ENCODE data around the gene ABCC8. TPM values are rescaled to one million over a fixed set of nuclear protein-coding genes. Genes with fewer than 3 reads are reported as not detected.
A peak's percentile ranks its signal among the peaks of the same experiment; 100 is the strongest.

Gene ABCC8
- total and polyA plus RNA-seq, 4 experiments from 2014 or later = not detected

- no peaks in the 10 kb centered on the region for H3K36me3 Mint-ChIP-seq
- Histone ChIP-seq H3K36me3 (ENCODE audit: insufficient read depth, low read length) (no peaks in the 10 kb centered on the region), H3K4me1 (ENCODE audit: insufficient read depth, low read length) (no peaks in the 10 kb centered on the region), H3K27me3 (ENCODE audit: insufficient read depth, low read length) (no peaks in the 10 kb centered on the region), H3K9me3 (ENCODE audit: control insufficient read depth in 1 of 2, low read length in 2 of 2) (no peaks in the 10 kb centered on the region), H3K4me3 (ENCODE audit: low read length in 2 of 2) (no peak overlapping the region), H3K27ac (ENCODE audit: low read depth, low read length) (no peak overlapping the region)
- intact Hi-C loops (cut with micrococcal nuclease) = no loop called here
- H3K27ac Mint-ChIP-seq = no peak overlapping the region
- DNase-seq = no peak
- POLR2A ChIA-PET (ENCODE audit: partially characterized antibody) = no interaction called here
- CTCF ChIA-PET (ENCODE audit: partially characterized antibody) = no interaction called here
- H3K9me3 Mint-ChIP-seq = no peaks in the 10 kb centered on the region
- no peaks in the 10 kb centered on the region for H3K4me1 Mint-ChIP-seq
- no peak overlapping the region for H3K4me3 Mint-ChIP-seq
- H3K27me3 Mint-ChIP-seq = peaks cover 0 to 3% of the 10 kb centered on the region in 2 donors
These were observed 19.8 kb upstream of the ABCC8 start for GRCh38 chr11:17496406-17496805.

DNA sequence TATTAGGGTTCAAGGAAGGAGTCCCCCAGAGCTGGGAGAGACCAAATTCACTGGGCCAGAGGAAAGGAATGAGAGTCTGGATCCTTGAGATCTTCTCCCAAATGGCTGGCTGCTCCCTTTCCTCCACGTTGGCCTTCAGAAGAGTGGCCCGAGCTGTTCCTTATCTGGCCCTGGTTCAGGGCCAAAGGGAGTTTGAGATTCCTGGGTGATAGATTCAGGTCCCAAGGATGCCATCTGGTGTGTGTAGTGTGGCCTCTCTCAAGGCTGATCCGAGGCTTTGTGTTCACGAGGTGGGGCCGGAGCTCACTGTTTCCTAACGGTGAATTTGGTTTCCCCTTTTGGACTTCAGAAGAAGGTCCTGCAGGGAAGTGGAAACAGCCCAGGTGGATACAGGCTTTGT, 17.4 kb upstream of the ABCC8 start:
- ChIA-PET CTCF (ENCODE audit: partially characterized antibody) (interaction anchor here (0.7 to 2.8 kb wide), 3 partner anchors 8 to 107 kb away, joined by 3 to 16 read pairs (median 3); no protein-coding TSS in a partner anchor), POLR2A (ENCODE audit: partially characterized antibody) (no interaction called here)
- Mint-ChIP-seq H3K27me3 (peaks cover 5 to 13% of the 10 kb centered on the region in 2 donors), H3K9me3 (no peaks in the 10 kb centered on the region), H3K36me3 (no peaks in the 10 kb centered on the region), H3K4me3 (no peak overlapping the region), H3K4me1 (no peaks in the 10 kb centered on the region), H3K27ac (peak overlapping the region in 1 of 7 donors; percentile 73)
- no peaks in the 10 kb centered on the region for H3K4me1 ChIP-seq (ENCODE audit: insufficient read depth, low read length)
- no peaks in the 10 kb centered on the region for H3K36me3 ChIP-seq (ENCODE audit: insufficient read depth, low read length)
- no peak for DNase-seq
- no peak overlapping the region for H3K27ac ChIP-seq (ENCODE audit: low read depth, low read length)
- no peaks in the 10 kb centered on the region for H3K9me3 ChIP-seq (ENCODE audit: control insufficient read depth in 1 of 2, low read length in 2 of 2)
- no peaks in the 10 kb centered on the region for H3K27me3 ChIP-seq (ENCODE audit: insufficient read depth, low read length)
- H3K4me3 ChIP-seq (ENCODE audit: low read length in 2 of 2) = no peak overlapping the region
- intact Hi-C loops (cut with micrococcal nuclease) = no loop called here

DNA sequence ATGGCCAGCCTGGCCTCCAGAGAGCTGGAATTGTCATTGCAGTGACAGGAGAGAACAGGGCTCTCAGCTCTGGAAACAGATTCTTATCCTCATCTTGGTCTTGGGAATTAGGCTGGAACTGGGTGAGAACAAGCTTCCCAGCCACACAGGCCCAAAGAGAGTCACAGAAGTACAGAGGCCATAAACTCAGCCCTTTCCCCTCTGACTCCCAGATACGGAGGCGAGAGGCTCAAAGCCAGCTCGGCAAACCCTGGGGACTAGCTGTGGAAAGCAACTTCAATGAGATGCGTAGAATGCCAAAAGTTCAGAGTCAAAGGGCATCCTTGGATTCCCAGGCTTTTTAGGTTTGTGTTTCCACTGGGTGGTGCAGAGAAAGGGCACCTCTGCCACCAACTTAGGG, 14.3 kb upstream of the ABCC8 start:
- Mint-ChIP-seq H3K4me1 (no peaks in the 10 kb centered on the region), H3K4me3 (no peak overlapping the region), H3K9me3 (no peaks in the 10 kb centered on the region), H3K27ac (no peak overlapping the region), H3K36me3 (no peaks in the 10 kb centered on the region), H3K27me3 (peaks cover 9 to 20% of the 10 kb centered on the region in 2 donors)
- intact Hi-C loops (cut with micrococcal nuclease) = no loop called here
- Histone ChIP-seq H3K4me1 (ENCODE audit: insufficient read depth, low read length) (no peaks in the 10 kb centered on the region), H3K36me3 (ENCODE audit: insufficient read depth, low read length) (no peaks in the 10 kb centered on the region), H3K4me3 (ENCODE audit: low read length in 2 of 2) (no peak overlapping the region), H3K27ac (ENCODE audit: low read depth, low read length) (no peak overlapping the region), H3K27me3 (ENCODE audit: insufficient read depth, low read length) (no peaks in the 10 kb centered on the region), H3K9me3 (ENCODE audit: control insufficient read depth in 1 of 2, low read length in 2 of 2) (no peaks in the 10 kb centered on the region)
- POLR2A ChIA-PET (ENCODE audit: partially characterized antibody) = no interaction called here
- CTCF ChIA-PET (ENCODE audit: partially characterized antibody) = no interaction called here
- no peak for DNase-seq

- Histone ChIP-seq H3K36me3 (ENCODE audit: insufficient read depth, low read length) (no peaks in the 10 kb centered on the region), H3K4me1 (ENCODE audit: insufficient read depth, low read length) (no peaks in the 10 kb centered on the region), H3K27ac (ENCODE audit: low read depth, low read length) (no peak overlapping the region), H3K4me3 (ENCODE audit: low read length in 2 of 2) (no peak overlapping the region), H3K9me3 (ENCODE audit: control insufficient read depth in 1 of 2, low read length in 2 of 2) (no peaks in the 10 kb centered on the region), H3K27me3 (ENCODE audit: insufficient read depth, low read length) (no peaks in the 10 kb centered on the region)
- no peak for DNase-seq
- intact Hi-C loops (cut with micrococcal nuclease) = no loop called here
- H3K4me3 Mint-ChIP-seq = no peak overlapping the region
- no peaks in the 10 kb centered on the region for H3K9me3 Mint-ChIP-seq
- no peaks in the 10 kb centered on the region for H3K4me1 Mint-ChIP-seq
- H3K27ac Mint-ChIP-seq = no peak overlapping the region
- POLR2A ChIA-PET (ENCODE audit: partially characterized antibody) = no interaction called here
- CTCF ChIA-PET (ENCODE audit: partially characterized antibody) = no interaction called here
- no peaks in the 10 kb centered on the region for H3K36me3 Mint-ChIP-seq
- peaks cover 9 to 20% of the 10 kb centered on the region in 2 donors for H3K27me3 Mint-ChIP-seq
These were observed 13.6 kb upstream of the ABCC8 start for GRCh38 chr11:17490232-17490631.

DNA sequence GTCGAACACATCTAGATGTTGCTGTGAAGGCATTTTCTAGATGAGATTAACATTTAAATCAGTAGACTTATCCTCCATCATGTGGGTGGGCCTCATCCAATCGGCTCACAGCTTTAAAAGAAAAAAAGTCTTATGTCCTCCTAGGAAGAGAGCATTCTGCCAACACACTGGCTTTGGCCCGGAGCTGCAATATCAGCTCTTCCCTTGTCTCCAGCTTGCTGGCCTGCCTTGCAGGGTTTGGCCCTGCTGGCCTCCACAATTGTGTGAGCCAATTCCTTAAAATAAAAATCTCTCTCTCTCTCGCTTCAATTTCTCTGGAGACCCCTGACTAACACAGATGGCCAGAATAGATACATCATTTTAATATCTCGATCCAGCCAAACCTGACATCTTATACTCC, 13.1 kb upstream of the ABCC8 start:
- no peaks in the 10 kb centered on the region for H3K4me1 Mint-ChIP-seq
- intact Hi-C loops (cut with micrococcal nuclease) = no loop called here
- H3K27me3 Mint-ChIP-seq = peaks cover 9 to 20% of the 10 kb centered on the region in 2 donors
- H3K4me3 Mint-ChIP-seq = no peak overlapping the region
- no peak overlapping the region for H3K27ac Mint-ChIP-seq
- H3K4me1 ChIP-seq (ENCODE audit: insufficient read depth, low read length) = no peaks in the 10 kb centered on the region
- no peaks in the 10 kb centered on the region for H3K36me3 ChIP-seq (ENCODE audit: insufficient read depth, low read length)
- H3K9me3 ChIP-seq (ENCODE audit: control insufficient read depth in 1 of 2, low read length in 2 of 2) = no peaks in the 10 kb centered on the region
- H3K27ac ChIP-seq (ENCODE audit: low read depth, low read length) = no peak overlapping the region
- H3K4me3 ChIP-seq (ENCODE audit: low read length in 2 of 2) = no peak overlapping the region
- no peaks in the 10 kb centered on the region for H3K27me3 ChIP-seq (ENCODE audit: insufficient read depth, low read length)
- H3K36me3 Mint-ChIP-seq = no peaks in the 10 kb centered on the region
- ChIA-PET POLR2A (ENCODE audit: partially characterized antibody) (no interaction called here), CTCF (ENCODE audit: partially characterized antibody) (no interaction called here)
- DNase-seq = no peak
- no peaks in the 10 kb centered on the region for H3K9me3 Mint-ChIP-seq

DNA sequence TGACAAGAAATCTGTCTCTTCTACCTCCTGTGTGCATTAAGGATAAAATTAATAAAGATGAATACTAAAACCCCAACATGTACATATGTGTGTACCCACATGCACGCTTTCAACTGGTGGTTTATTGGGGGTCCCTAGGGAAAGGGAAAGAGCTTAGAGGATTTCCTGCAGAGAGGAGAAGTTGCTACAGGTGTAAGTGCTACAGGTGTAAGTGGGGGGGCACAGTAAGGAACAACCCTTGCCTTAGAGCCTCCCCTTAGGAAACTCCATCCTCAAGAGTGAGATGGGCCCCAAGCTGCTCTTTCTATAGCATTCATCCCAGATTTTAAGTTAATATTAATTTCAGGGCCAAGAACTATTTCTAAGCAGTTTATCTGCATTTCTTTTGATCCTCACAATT, 11.9 kb upstream of the ABCC8 start:
- intact Hi-C loops (cut with micrococcal nuclease) = no loop called here

DNA sequence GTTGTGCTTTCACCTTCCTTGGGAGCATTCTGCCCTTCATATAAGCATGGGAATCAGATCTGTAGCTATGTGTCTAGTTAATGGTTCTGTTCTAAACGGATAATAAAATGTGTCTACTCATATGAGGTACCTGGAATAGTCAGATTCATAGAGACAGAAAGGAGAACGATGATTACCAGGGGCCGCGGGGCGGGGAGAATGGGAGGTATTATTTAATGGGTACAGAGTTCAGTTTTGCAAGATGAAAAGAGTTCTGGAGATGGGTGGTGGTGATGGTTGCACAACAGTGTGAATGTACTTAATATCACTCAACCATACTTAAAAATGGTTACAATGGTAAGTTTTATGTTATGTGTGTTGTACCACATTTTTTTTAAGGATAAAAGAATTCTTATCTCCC, 10.0 kb upstream of the ABCC8 start:
- intact Hi-C loops (cut with micrococcal nuclease) = no loop called here
- no peaks in the 10 kb centered on the region for H3K27me3 ChIP-seq (ENCODE audit: insufficient read depth, low read length)
- Mint-ChIP-seq H3K36me3 (no peaks in the 10 kb centered on the region), H3K27ac (peak overlapping the region in 1 of 7 donors; percentile 23), H3K4me1 (no peaks in the 10 kb centered on the region), H3K4me3 (no peak overlapping the region), H3K9me3 (peaks cover 0 to 7% (median 2%) of the 10 kb centered on the region in 8 donors), H3K27me3 (peaks cover 14 to 19% of the 10 kb centered on the region in 2 donors)
- CTCF ChIA-PET (ENCODE audit: partially characterized antibody) = no interaction called here
- no peaks in the 10 kb centered on the region for H3K4me1 ChIP-seq (ENCODE audit: insufficient read depth, low read length)
- no peak overlapping the region for H3K4me3 ChIP-seq (ENCODE audit: low read length in 2 of 2)
- POLR2A ChIA-PET (ENCODE audit: partially characterized antibody) = no interaction called here
- no peak overlapping the region for H3K27ac ChIP-seq (ENCODE audit: low read depth, low read length)
- H3K36me3 ChIP-seq (ENCODE audit: insufficient read depth, low read length) = no peaks in the 10 kb centered on the region
- H3K9me3 ChIP-seq (ENCODE audit: control insufficient read depth in 1 of 2, low read length in 2 of 2) = no peaks in the 10 kb centered on the region
- DNase-seq = no peak

More for the DNA sequence above, 11.9 kb upstream of the ABCC8 start:
- no peaks in the 10 kb centered on the region for H3K36me3 Mint-ChIP-seq
- H3K4me1 Mint-ChIP-seq = no peaks in the 10 kb centered on the region
- H3K27ac Mint-ChIP-seq = no peak overlapping the region
- no peaks in the 10 kb centered on the region for H3K9me3 ChIP-seq (ENCODE audit: control insufficient read depth in 1 of 2, low read length in 2 of 2)
- ChIA-PET POLR2A (ENCODE audit: partially characterized antibody) (no interaction called here), CTCF (ENCODE audit: partially characterized antibody) (interaction anchor here (1.2 kb wide), 1 partner anchor 10 kb away, joined by 4 read pairs; no protein-coding TSS in a partner anchor)
- H3K36me3 ChIP-seq (ENCODE audit: insufficient read depth, low read length) = no peaks in the 10 kb centered on the region
- peaks cover 0 to 3% (median under 1%) of the 10 kb centered on the region in 8 donors for H3K9me3 Mint-ChIP-seq
- no peak for DNase-seq
- H3K27me3 ChIP-seq (ENCODE audit: insufficient read depth, low read length) = no peaks in the 10 kb centered on the region
- H3K4me3 ChIP-seq (ENCODE audit: low read length in 2 of 2) = no peak overlapping the region
- no peaks in the 10 kb centered on the region for H3K4me1 ChIP-seq (ENCODE audit: insufficient read depth, low read length)
- H3K4me3 Mint-ChIP-seq = no peak overlapping the region
- peaks cover 11 to 20% of the 10 kb centered on the region in 2 donors for H3K27me3 Mint-ChIP-seq
- no peak overlapping the region for H3K27ac ChIP-seq (ENCODE audit: low read depth, low read length)

DNA sequence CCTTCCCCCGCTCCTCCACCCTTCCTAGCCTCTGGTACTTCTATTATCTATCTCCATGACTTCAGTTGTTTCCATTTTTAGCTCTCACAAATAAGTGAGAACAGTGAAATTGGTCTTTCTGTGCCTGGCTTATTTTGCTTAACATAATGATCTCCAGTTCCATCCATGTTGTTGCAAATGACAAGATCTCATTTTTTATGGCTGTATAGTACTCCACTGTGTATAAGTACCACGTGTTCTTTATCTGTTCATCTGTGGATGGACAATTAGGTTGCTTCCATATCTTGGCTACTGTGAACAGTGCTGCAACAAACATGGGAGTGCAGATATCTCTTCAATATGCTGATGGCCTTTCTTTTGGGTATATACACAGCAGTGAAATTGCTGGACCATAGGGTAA, 6.9 kb upstream of the ABCC8 start:
- H3K4me1 Mint-ChIP-seq = peaks cover 0 to 2% (median 0%) of the 10 kb centered on the region in 4 donors
- POLR2A ChIA-PET (ENCODE audit: partially characterized antibody) = no interaction called here
- intact Hi-C loops (cut with micrococcal nuclease) = no loop called here
- H3K4me3 ChIP-seq (ENCODE audit: low read length in 2 of 2) = no peak overlapping the region
- H3K9me3 ChIP-seq (ENCODE audit: control insufficient read depth in 1 of 2, low read length in 2 of 2) = no peaks in the 10 kb centered on the region
- no peak overlapping the region for H3K4me3 Mint-ChIP-seq
- H3K36me3 Mint-ChIP-seq = no peaks in the 10 kb centered on the region
- DNase-seq = no peak
- no peaks in the 10 kb centered on the region for H3K36me3 ChIP-seq (ENCODE audit: insufficient read depth, low read length)
- no peaks in the 10 kb centered on the region for H3K27me3 ChIP-seq (ENCODE audit: insufficient read depth, low read length)
- H3K27ac Mint-ChIP-seq = no peak overlapping the region
- peaks cover 0 to 7% (median 2%) of the 10 kb centered on the region in 8 donors for H3K9me3 Mint-ChIP-seq
- no peaks in the 10 kb centered on the region for H3K4me1 ChIP-seq (ENCODE audit: insufficient read depth, low read length)
- CTCF ChIA-PET (ENCODE audit: partially characterized antibody) = no interaction called here
- H3K27me3 Mint-ChIP-seq = peaks cover 10 to 13% of the 10 kb centered on the region in 2 donors
- H3K27ac ChIP-seq (ENCODE audit: low read depth, low read length) = no peak overlapping the region
